D721Med (cell line): ENCODE measurements around the gene POP7.

Source experiments
- DNase-seq: peaks from one replicate; pipeline ENCODE4 v3.0.0; 2011; ENCODE audit warnings: low spot score; ENCODE audit not compliant: insufficient read length
- FAIRE-seq: peaks from 2 replicates; lab custom pipeline; 2011; peaks lifted over from hg19 to GRCh38; lab: Jason Lieb, UNC
- CTCF ChIP-seq: IDR thresholded peaks from 2 replicates; pipeline ENCODE4 v1.5.1; 2012; ENCODE audit warnings: mild to moderate bottlenecking, control low read depth; ENCODE audit not compliant: insufficient read depth; ENCODE audit errors: missing control alignments

POP7 gene

GRCh38 chr7:100671353-100672327, 34.3 kb upstream of the POP7 start:
- DNase-seq (no peak), FAIRE-seq (no peak)
- no peak for TF ChIP-seq CTCF

- no peak for FAIRE-seq
- no peak for TF ChIP-seq CTCF
- peak; percentile 82 for DNase-seq
Measured at GRCh38 chr7:100673302-100673941, 32.5 kb upstream of the POP7 start, which contains the start of gene GNB2. Gene GNB2 (plus strand): TSS chr7:100673740. CDS start chr7:100676266, 2,526 bp downstream.

GRCh38 chr7:100673942-100674410, 31.9 kb upstream of the POP7 start:
- TF ChIP-seq CTCF: no peak
- no peak for FAIRE-seq
- DNase-seq: no peak

GRCh38 chr7:100674411-100675104, 31.4 kb upstream of the POP7 start:
- no peak for TF ChIP-seq CTCF
- DNase-seq: no peak
- FAIRE-seq: no peak

- no peak for FAIRE-seq
- TF ChIP-seq CTCF: no peak
- DNase-seq: no peak
Measured at GRCh38 chr7:100675105-100675451, 30.8 kb upstream of the POP7 start.

GRCh38 chr7:100675581-100676350, 30.2 kb upstream of the POP7 start:
- peak; percentile 70 for DNase-seq
- no peak for TF ChIP-seq CTCF
- FAIRE-seq: no peak
